Pancreas (tissue), 10 donors: ENCODE data around the gene IGLL5. TPM values are rescaled to one million over a fixed set of nuclear protein-coding genes. Genes with fewer than 3 reads are reported as not detected.

Experiments used
- ATAC-seq, 4 donors: fragments of 200-7000 bp; cut with Tn5 transposase; one replicate each; pipeline versions ENCODE4 v1.8.0 to v1.9.1; 2020; ENCODE audit warnings: mild to moderate bottlenecking in 4 of 4, moderate library complexity in 4 of 4
- DNase-seq, 6 donors: peaks; one replicate each; pipeline ENCODE4 v3.0.0-alpha.2; 2020
- FAIRE-seq: peaks from 2 replicates; lab custom pipeline; 2012; peaks lifted over from hg19 to GRCh38; lab: Jason Lieb, UNC
- H3K27ac ChIP-seq, 4 donors: fragments of 200-600 bp; sonication (generic); 1 replicate in 3 of 4; 2 replicates in 1 of 4; pipeline versions ENCODE4 v1.5.0 to v1.8.0; 2020
- H3K27me3 ChIP-seq, 4 donors: fragments of 200-600 bp; one replicate each; pipeline ENCODE4 v1.8.0; 2021
- H3K36me3 ChIP-seq, 3 donors: fragments of 200-600 bp; sonication (generic) in 1 of 3; one replicate each; pipeline versions ENCODE4 v1.5.0 to v1.8.0; 2020 to 2021
- H3K4me1 ChIP-seq, 3 donors: fragments of 200-600 bp; one replicate each; pipeline ENCODE4 v1.8.0; 2021
- H3K4me3 ChIP-seq, 4 donors: fragments of 200-600 bp; sonication (generic) in 2 of 4; one replicate each; pipeline versions ENCODE4 v1.5.0 to v1.8.0; 2020 to 2021
- H3K9me3 ChIP-seq, 4 donors: fragments of 200-600 bp; one replicate each; pipeline ENCODE4 v1.8.0; 2021
- WGBS, 2 donors: extraction: QIAGEN DNeasy Blood & Tissue Kit; methylation state at CpG; one replicate each; pipeline ENCODE4 v1.1.7; 2013; 5-methylcytosine and 5-hydroxymethylcytosine counted together
- intact Hi-C, 3 donors: fragments of 100-400 bp; cut with DNase I; formaldehyde crosslinking; loops; one replicate each; pipeline versions ENCODE4 v1.11.1 to v1.14.2; 2022
- polyA plus RNA-seq, 2 donors: library from polyadenylated mRNA; stranded (reverse); fragments of 200-250 nt; gene quantifications; one replicate each; pipeline ENCODE4 v1.2.3, GENCODE V29; 2013
- total RNA-seq, 6 donors: library from RNA; stranded (reverse); fragmentation: NEBNext Ultra II Directional in 4 of 6; extraction: Animal tissue kit (Norgen Biotek cat#: 25700) in 4 of 6; gene quantifications; one replicate each; pipeline versions ENCODE4 v1.2.1 to v1.2.4, GENCODE V29; 2021 to 2023
- TF ChIP-seq, protein P1 (sequence below), 4 donors: fragments of 200-600 bp; sonication (generic) in 3 of 4; IDR thresholded peaks; one replicate each; pipeline versions ENCODE4 v1.5.0 to v1.8.0; 2021; ENCODE audit warnings: antibody characterized with exemption in 4 of 4
- donor health status: healthy with polysubstance abuse.
- donor health status: DM: no; HTN: no; CAD: no; lungs with moderate emphysema.
- donor health status: DM: no; HTN: no; CAD: no.
- donor health status: control.
- donor health status: control.
- donor health status: Bipolar disorder and iron deficiency.
- donor health status: DM: yes; HTN: yes; CAD: no.
- donor health status: DM: no; HTN: no; CAD: no.
- donor health status: DM: no; HTN: no; CAD: no.
- donor health status: DM: yes; HTN: yes; CAD: no.

IGLL5 gene
- total and polyA plus RNA-seq, 8 donors = 0.23 to 26.3 (median 0.72) TPM; not detected in 3

DNA sequence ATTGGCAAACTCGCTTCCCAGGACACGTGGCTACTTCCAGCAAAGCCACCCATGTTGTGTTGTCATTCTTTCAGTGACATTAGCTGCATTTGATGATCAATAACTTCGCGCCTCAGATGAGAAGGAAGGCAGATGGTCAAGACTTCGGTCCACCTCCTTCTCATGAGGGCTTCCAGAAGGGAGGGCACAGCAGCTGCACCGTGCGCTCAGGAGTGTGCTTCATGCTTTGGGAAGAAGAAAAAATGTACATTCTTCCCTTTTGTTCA, 25.3 kb downstream of the IGLL5 start:
- Histone ChIP-seq H3K27me3 (no peaks in the 10 kb centered on the region), H3K9me3 (no peaks in the 10 kb centered on the region), H3K36me3 (no peaks in the 10 kb centered on the region), H3K27ac (no peak overlapping the region), H3K4me1 (no peaks in the 10 kb centered on the region), H3K4me3 (no peak overlapping the region)
- no peak for DNase-seq
- no peak for FAIRE-seq
- no peak for ATAC-seq
- intact Hi-C loops = no loop called here
- TF ChIP-seq, protein P1, sequence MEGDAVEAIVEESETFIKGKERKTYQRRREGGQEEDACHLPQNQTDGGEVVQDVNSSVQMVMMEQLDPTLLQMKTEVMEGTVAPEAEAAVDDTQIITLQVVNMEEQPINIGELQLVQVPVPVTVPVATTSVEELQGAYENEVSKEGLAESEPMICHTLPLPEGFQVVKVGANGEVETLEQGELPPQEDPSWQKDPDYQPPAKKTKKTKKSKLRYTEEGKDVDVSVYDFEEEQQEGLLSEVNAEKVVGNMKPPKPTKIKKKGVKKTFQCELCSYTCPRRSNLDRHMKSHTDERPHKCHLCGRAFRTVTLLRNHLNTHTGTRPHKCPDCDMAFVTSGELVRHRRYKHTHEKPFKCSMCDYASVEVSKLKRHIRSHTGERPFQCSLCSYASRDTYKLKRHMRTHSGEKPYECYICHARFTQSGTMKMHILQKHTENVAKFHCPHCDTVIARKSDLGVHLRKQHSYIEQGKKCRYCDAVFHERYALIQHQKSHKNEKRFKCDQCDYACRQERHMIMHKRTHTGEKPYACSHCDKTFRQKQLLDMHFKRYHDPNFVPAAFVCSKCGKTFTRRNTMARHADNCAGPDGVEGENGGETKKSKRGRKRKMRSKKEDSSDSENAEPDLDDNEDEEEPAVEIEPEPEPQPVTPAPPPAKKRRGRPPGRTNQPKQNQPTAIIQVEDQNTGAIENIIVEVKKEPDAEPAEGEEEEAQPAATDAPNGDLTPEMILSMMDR (IDR thresholded peaks at IDR 0.05) = no peak
- WGBS, 2 donors = 35 to 39% methylated on average over 7 of the region's 7 CpGs

DNA sequence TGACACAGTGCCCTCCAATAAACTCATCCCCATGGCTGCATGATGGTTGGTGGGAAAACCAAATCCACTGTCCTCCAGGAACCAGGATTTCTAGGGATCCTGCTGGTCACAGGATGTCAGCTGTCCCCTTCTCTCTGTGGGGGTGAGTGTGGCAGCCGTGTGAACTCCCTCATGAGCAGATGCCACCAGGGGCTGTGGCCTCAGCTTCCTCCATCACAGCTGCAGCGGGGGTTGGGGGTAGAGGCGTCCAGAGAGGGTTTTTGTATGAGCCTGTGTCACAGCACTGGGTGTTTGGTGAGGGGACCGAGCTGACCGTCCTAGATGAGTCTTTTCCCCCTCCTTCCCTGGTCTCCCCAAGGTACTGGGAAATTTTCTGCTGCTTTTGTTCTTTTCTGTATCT, 26.4 kb downstream of the IGLL5 start:
- H3K4me1 ChIP-seq = no peaks in the 10 kb centered on the region
- FAIRE-seq = no peak
- no peak for ATAC-seq
- H3K27ac ChIP-seq = no peak overlapping the region
- H3K27me3 ChIP-seq = no peaks in the 10 kb centered on the region
- no peak overlapping the region for H3K4me3 ChIP-seq
- H3K36me3 ChIP-seq = no peaks in the 10 kb centered on the region
- no peak for DNase-seq
- H3K9me3 ChIP-seq = no peaks in the 10 kb centered on the region
- intact Hi-C loops = no loop called here
- TF ChIP-seq, protein P1 (IDR thresholded peaks at IDR 0.05) = no peak
- 56 to 71% methylated on average over 5 of the region's 5 CpGs for WGBS, 2 donors

DNA sequence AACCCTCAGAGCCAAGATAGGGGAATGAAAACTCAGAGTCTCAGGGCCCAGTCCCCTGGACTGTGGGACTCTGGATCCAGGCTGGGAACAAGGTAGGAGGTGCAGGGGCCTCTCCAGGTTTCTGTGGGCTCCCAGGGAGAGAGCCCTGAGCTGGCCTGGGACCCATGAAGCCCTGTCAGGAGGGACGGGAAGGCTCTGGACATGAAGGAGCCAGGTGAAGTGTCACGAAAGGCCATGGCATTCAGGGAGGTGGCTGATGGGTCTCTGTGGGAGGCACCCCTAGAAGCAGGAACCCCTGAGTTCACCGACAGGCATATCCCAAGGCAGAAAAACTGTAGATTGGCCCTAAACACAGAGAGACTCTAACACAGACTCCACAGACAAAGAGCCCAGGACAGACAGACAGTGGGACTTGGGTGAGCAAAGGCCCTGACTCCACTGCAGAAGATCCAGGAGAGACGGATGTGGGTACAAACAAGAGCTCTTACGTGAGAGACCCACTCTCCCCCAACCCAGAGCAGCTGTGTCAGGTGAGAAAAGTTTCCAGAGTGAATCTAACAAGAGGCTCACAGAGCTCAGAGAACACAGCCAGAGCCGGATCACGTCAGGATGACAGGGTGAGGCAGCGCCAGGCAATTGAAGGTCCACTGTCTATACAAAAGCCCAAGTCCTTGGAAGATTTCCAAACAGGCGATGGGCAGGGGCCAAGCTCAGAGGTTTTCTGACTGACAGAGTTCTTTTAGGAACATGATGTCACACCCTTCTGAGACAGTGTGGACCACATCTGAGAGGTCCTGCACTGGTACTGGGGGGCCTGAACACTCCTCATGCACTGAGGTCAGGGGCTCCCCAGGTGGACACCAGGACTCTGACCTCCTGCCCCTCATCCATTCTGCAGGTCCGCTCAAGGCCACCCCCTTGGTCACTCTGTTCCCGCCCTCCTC, 27.4 kb downstream of the IGLL5 start:
- FAIRE-seq (no peak), DNase-seq (no peak), ATAC-seq (no peak)

DNA sequence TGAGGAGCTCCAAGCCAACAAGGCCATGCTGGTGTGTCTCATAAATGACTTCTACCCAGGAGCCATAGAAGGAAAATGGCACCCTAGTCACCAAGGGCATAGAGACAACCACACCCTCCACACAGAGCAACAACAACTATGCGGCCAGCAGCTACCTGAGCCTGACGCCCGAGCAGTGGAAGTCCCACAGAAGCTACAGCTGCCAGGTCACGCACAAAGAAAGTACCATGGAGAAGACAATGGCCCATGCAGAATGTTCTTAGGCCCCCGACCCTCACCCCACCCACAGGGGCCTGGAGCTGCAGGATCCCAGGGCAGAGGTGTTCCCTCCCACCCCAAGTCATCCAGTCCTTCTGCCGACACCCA, 28.0 kb downstream of the IGLL5 start:
- H3K9me3 ChIP-seq = no peaks in the 10 kb centered on the region
- WGBS, 2 donors = 76 to 81% methylated on average over 6 of the region's 6 CpGs
- ATAC-seq = no peak
- H3K4me3 ChIP-seq = no peak overlapping the region
- H3K36me3 ChIP-seq = no peaks in the 10 kb centered on the region
- intact Hi-C loops = no loop called here
- DNase-seq = no peak
- H3K27ac ChIP-seq = no peak overlapping the region
- FAIRE-seq = no peak
- H3K27me3 ChIP-seq = no peaks in the 10 kb centered on the region
- no peaks in the 10 kb centered on the region for H3K4me1 ChIP-seq
- TF ChIP-seq, protein P1 (IDR thresholded peaks at IDR 0.05) = no peak

More for the DNA sequence above, 27.4 kb downstream of the IGLL5 start:
- Histone ChIP-seq H3K4me1 (no peaks in the 10 kb centered on the region), H3K9me3 (no peaks in the 10 kb centered on the region), H3K27ac (no peak overlapping the region), H3K4me3 (no peak overlapping the region), H3K36me3 (no peaks in the 10 kb centered on the region), H3K27me3 (no peaks in the 10 kb centered on the region)
- TF ChIP-seq, protein P1 (IDR thresholded peaks at IDR 0.05) = no peak
- 68 to 73% methylated on average over 11 of the region's 11 CpGs for WGBS, 2 donors
- intact Hi-C loops = no loop called here
